Right lobe of liver (tissue), 6 donors: Measurements from ENCODE around the gene ELOVL4. TPM values are rescaled to one million over a fixed set of nuclear protein-coding genes. Genes with fewer than 3 reads are reported as not detected.

Source experiments
- ATAC-seq, 4 donors: fragments of 200-7000 bp; cut with Tn5 transposase; one replicate each; pipeline ENCODE4 v1.9.1; 2020; ENCODE audit warnings: mild to moderate bottlenecking in 4 of 4, moderate library complexity in 4 of 4
- DNase-seq, 3 donors: peaks; one replicate each; pipeline ENCODE4 v3.0.0-alpha.2; 2020
- H3K27ac ChIP-seq, 3 donors: fragments of 200-600 bp; one replicate each; pipeline ENCODE4 v1.8.0; 2022
- H3K27me3 ChIP-seq, 2 donors: fragments of 200-600 bp; one replicate each; pipeline ENCODE4 v1.8.0; 2022
- H3K36me3 ChIP-seq, 4 donors: fragments of 200-600 bp; sonication (generic) in 1 of 4; one replicate each; pipeline versions ENCODE4 v1.5.1 to v1.8.0; 2017 to 2022; ENCODE audit warnings: control low read depth in 1 of 4
- H3K4me1 ChIP-seq, 4 donors: fragments of 200-600 bp; sonication (generic) in 1 of 4; one replicate each; pipeline versions ENCODE4 v1.5.1 to v1.8.0; 2017 to 2022; ENCODE audit warnings: control low read depth in 1 of 4
- H3K4me3 ChIP-seq, 3 donors: fragments of 200-600 bp; one replicate each; pipeline ENCODE4 v1.8.0; 2022
- H3K9me3 ChIP-seq, 4 donors: fragments of 200-600 bp; sonication (generic) in 1 of 4; one replicate each; pipeline versions ENCODE4 v1.5.1 to v1.8.0; 2017 to 2022; ENCODE audit warnings: control low read depth in 1 of 4
- POLR2A ChIP-seq: fragments of 450-650 bp; IDR thresholded peaks from one replicate; pipeline ENCODE4 v1.6.1; 2017; ENCODE audit warnings: antibody characterized with exemption, mild to moderate bottlenecking
- WGBS: methylation state at CpG from one replicate; pipeline ENCODE4 v1.1.6; 2018; ENCODE audit warnings: low coverage, low lambda C conversion rate; ENCODE audit not compliant: insufficient coverage; ENCODE audit errors: missing lambda C conversion rate; 5-methylcytosine and 5-hydroxymethylcytosine counted together
- intact Hi-C, 2 donors: fragments of 100-400 bp; cut with DNase I; formaldehyde crosslinking; loops; one replicate each; pipeline versions ENCODE4 v1.11.2 to v1.14.1; 2022
- total RNA-seq, 6 experiments: library from RNA; depleted of rRNA in 2 of 6; stranded (reverse); fragments of >200 nt in 2 of 6; fragmentation: NEBNext Ultra II Directional in 3 of 6; extraction: Animal tissue kit (Norgen Biotek cat#: 25700) in 3 of 6; gene quantifications; one replicate each; pipeline versions ENCODE4 v1.1.0 to v1.2.4, GENCODE V29; 2016 to 2023
- TF ChIP-seq, protein P1 (sequence below), 4 donors: fragments of 200-600 bp in 3 of 4; fragments of 450-650 bp in 1 of 4; IDR thresholded peaks; one replicate each; pipeline versions ENCODE4 v1.5.1 to v1.8.0; 2016 to 2022; ENCODE audit warnings: antibody characterized with exemption in 4 of 4, mild to moderate bottlenecking in 2 of 4
- donor health status: DM: no; HTN: yes; CAD: no.
- donor health status: DM: no; HTN: no; CAD: no.
- donor health status: DM: no; HTN: no; CAD: no.
- donor health status: DM: no; HTN: yes; CAD: no.
- donor health status: DM: no; HTN: yes; CAD: no.

Gene ELOVL4
- total RNA-seq, 6 experiments from 2014 or later, result 0.07 TPM; not detected in 4

DNA sequence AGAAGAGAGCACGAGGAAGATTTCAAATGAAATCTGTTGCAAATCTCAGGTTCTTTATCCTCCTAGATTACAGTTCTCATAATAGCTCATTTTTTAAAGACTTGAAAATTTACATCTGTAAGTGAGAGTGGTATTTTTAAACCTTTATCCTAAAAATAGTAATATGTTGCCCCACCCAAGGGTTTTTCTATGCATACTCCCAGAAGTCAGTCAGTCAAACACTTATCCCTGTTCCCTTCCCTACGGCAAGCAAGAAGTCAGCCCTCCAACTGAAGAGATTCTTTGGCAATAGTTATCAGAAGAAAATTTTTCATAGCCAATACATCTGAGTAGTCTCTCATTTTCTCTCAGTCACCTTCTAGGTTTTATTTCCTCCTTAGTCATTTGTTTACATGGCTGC lies 24.1 kb downstream of the ELOVL4 start:
- no peaks in the 10 kb centered on the region for H3K36me3 ChIP-seq
- H3K4me1 ChIP-seq, result no peaks in the 10 kb centered on the region
- DNase-seq (no peak), ATAC-seq (no peak)
- TF ChIP-seq POLR2A, result no peak
- TF ChIP-seq, protein P1, sequence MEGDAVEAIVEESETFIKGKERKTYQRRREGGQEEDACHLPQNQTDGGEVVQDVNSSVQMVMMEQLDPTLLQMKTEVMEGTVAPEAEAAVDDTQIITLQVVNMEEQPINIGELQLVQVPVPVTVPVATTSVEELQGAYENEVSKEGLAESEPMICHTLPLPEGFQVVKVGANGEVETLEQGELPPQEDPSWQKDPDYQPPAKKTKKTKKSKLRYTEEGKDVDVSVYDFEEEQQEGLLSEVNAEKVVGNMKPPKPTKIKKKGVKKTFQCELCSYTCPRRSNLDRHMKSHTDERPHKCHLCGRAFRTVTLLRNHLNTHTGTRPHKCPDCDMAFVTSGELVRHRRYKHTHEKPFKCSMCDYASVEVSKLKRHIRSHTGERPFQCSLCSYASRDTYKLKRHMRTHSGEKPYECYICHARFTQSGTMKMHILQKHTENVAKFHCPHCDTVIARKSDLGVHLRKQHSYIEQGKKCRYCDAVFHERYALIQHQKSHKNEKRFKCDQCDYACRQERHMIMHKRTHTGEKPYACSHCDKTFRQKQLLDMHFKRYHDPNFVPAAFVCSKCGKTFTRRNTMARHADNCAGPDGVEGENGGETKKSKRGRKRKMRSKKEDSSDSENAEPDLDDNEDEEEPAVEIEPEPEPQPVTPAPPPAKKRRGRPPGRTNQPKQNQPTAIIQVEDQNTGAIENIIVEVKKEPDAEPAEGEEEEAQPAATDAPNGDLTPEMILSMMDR (IDR thresholded peaks at IDR 0.05), result no peak
- H3K9me3 ChIP-seq, result no peaks in the 10 kb centered on the region
- no peak overlapping the region for H3K4me3 ChIP-seq
- intact Hi-C loops, result no loop called here
- 88% methylated on average over 2 of the region's 2 CpGs for WGBS
- H3K27me3 ChIP-seq, result no peaks in the 10 kb centered on the region
- no peak overlapping the region for H3K27ac ChIP-seq

DNA sequence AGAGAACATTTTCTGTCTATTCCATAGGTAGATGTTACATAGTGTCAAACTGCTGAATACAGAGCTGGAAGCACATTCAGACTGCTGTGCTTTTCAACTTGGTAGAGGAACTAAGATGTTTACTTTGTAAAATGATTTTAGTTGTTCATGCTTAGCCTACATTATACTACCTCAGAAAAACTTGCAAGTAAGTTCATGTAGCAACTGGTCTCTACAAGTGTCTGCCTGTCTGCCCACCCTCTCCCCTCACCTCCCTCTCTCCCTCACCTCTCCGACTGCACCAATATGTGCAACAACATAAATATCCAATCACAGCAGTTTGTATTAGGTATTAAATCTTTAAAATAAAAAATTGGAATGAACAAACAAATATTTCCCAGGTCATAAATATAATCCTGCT lies 25.3 kb downstream of the ELOVL4 start:
- no peaks in the 10 kb centered on the region for H3K9me3 ChIP-seq
- DNase-seq (no peak), ATAC-seq (no peak)
- H3K4me3 ChIP-seq, result no peak overlapping the region
- H3K4me1 ChIP-seq, result no peaks in the 10 kb centered on the region
- no peaks in the 10 kb centered on the region for H3K36me3 ChIP-seq
- 33% methylated on average over 1 of the region's 1 CpG for WGBS
- no peaks in the 10 kb centered on the region for H3K27me3 ChIP-seq
- H3K27ac ChIP-seq, result no peak overlapping the region
- TF ChIP-seq, protein P1 (IDR thresholded peaks at IDR 0.05), result no peak
- TF ChIP-seq POLR2A, result no peak
- intact Hi-C loops, result no loop called here

DNA sequence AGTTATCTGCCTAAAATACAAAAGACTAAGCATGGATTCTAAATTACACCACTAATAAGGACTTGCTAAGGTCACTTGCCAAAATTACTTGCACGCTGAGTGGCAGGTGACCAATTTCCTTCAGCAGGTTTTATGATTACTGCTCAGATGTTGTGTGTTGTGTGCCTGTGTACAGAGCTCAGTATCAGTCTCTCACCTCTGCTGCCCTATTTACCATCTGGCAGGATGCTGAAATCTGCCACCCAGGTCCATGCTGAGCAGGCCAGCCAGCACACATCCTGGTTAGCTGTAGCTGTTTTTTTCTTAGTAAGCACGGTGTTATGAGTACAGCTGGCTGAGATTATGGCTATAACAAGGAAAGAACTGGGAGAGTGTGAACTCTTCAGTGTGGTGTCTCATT lies 34.0 kb downstream of the ELOVL4 start:
- no peaks in the 10 kb centered on the region for H3K36me3 ChIP-seq
- H3K27ac ChIP-seq, result no peak overlapping the region
- WGBS, result 63% methylated on average over 2 of the region's 2 CpGs
- no peak for ATAC-seq
- no peak for DNase-seq
- no peaks in the 10 kb centered on the region for H3K9me3 ChIP-seq
- H3K4me3 ChIP-seq, result no peak overlapping the region
- intact Hi-C loops, result no loop called here
- H3K4me1 ChIP-seq, result no peaks in the 10 kb centered on the region
- no peak for TF ChIP-seq POLR2A
- TF ChIP-seq, protein P1 (IDR thresholded peaks at IDR 0.05), result no peak
- no peaks in the 10 kb centered on the region for H3K27me3 ChIP-seq

DNA sequence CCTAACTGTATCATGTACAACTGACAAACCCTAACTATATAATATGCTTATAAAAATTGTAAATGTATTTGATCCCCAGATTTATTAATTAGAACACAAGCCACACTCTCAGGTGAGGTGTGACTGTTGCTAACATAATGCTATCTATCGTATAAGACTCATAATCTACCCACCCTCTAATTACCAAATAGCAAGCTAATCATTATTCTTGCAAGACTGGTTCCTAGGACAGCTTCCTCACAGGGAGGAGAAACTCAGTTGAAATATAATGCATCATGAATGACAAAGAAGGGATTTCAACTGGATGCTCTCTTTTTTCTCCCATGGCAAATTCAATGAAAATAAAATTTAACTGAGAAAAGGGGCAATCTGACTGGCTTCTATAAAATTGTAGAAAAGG lies 35.4 kb downstream of the ELOVL4 start:
- H3K27me3 ChIP-seq, result no peaks in the 10 kb centered on the region
- H3K9me3 ChIP-seq, result no peaks in the 10 kb centered on the region
- H3K4me1 ChIP-seq, result no peaks in the 10 kb centered on the region
- intact Hi-C loops, result no loop called here
- H3K36me3 ChIP-seq, result no peaks in the 10 kb centered on the region
- DNase-seq (no peak), ATAC-seq (no peak)
- TF ChIP-seq, protein P1 (IDR thresholded peaks at IDR 0.05), result no peak
- no peak for TF ChIP-seq POLR2A
- no peak overlapping the region for H3K27ac ChIP-seq
- H3K4me3 ChIP-seq, result no peak overlapping the region
- 69% methylated on average over 1 of the region's 1 CpG for WGBS

DNA sequence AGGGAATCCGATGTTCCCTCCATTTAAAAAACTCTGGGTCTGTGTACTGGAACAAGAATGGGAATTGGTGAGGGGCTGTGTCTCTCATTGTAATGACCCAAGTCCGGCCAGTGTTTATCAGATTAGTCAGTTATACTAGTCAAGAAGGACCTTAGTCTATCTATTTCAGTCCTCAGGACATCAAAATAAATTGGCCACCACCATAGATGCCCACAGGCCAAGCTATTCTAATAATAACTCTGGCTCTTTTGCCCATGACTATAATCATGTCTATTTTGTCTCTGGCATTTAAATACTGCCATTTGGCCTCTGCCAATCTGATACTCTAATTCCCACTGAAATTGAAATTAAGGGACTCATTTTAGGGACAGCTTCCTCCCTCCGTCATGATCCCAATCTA lies 37.8 kb downstream of the ELOVL4 start:
- WGBS, result 94% methylated on average over 3 of the region's 3 CpGs
- DNase-seq (no peak), ATAC-seq (no peak)
- no peaks in the 10 kb centered on the region for H3K27me3 ChIP-seq
- H3K27ac ChIP-seq, result no peak overlapping the region
- no peaks in the 10 kb centered on the region for H3K4me1 ChIP-seq
- intact Hi-C loops, result no loop called here
- H3K9me3 ChIP-seq, result no peaks in the 10 kb centered on the region
- H3K36me3 ChIP-seq, result no peaks in the 10 kb centered on the region
- no peak for TF ChIP-seq POLR2A
- TF ChIP-seq, protein P1 (IDR thresholded peaks at IDR 0.05), result no peak
- H3K4me3 ChIP-seq, result no peak overlapping the region
